Measurements from ENCODE around the gene SIX3. TPM values are rescaled to one million over a fixed set of nuclear protein-coding genes. Genes with fewer than 3 reads are reported as not detected.

Gene SIX3
- total RNA-seq, 4 donors from 2014 or later: not detected

- in situ Hi-C loops (cut with MboI; ENCODE audit: low sequenced_read_pairs in 4 of 4): loop anchor here (5.0 to 25.0 kb wide), 5 partner anchors 473 to 920 kb away; no protein-coding TSS in a partner anchor
- H3K27me3 ChIP-seq: peaks cover 24 to 27% (median 25%) of the 10 kb centered on the region in 3 donors
- TF ChIP-seq CTCF (IDR thresholded peaks at IDR 0.05 in 4 of 5, conservative IDR thresholded peaks at IDR 0.05 in 1 of 5) (no peak), POLR2A (IDR thresholded peaks at IDR 0.05) (no peak)
Measured at GRCh38 chr2:44957656-44958327, 16.3 kb downstream of the SIX3 start.

GRCh38 chr2:44959855-44960254 is 18.4 kb downstream of the SIX3 start:
- in situ Hi-C loops (cut with MboI; ENCODE audit: low sequenced_read_pairs in 4 of 4) (loop anchor here (5.0 to 25.0 kb wide), 6 partner anchors 475 to 923 kb away; no protein-coding TSS in a partner anchor), intact Hi-C loops (cut with DNase I; ENCODE audit: low total_unique reads) (loop anchor here (5.0 kb wide), 1 partner anchor 918 kb away; no protein-coding TSS in a partner anchor)
- H3K4me1 ChIP-seq: peaks cover 6 to 7% of the 10 kb centered on the region in 2 donors
- DNase-seq (peak in 1 of 2 donors; percentile 52), ATAC-seq (peak; percentile 19 to 38)
- TF ChIP-seq POLR2A (IDR thresholded peaks at IDR 0.05) (no peak), CTCF (IDR thresholded peaks at IDR 0.05 in 4 of 5, conservative IDR thresholded peaks at IDR 0.05 in 1 of 5) (no peak)
- H3K27ac ChIP-seq: peak overlapping the region in 1 of 4 donors; percentile 14
- no peak overlapping the region for H3K4me3 ChIP-seq
- H3K36me3 ChIP-seq: no peaks in the 10 kb centered on the region
- H3K27me3 ChIP-seq: peaks cover 7 to 14% (median 7%) of the 10 kb centered on the region in 3 donors
- no peaks in the 10 kb centered on the region for H3K9me3 ChIP-seq

More at GRCh38 chr2:44957656-44958327, 16.3 kb downstream of the SIX3 start:
- Histone ChIP-seq H3K9me3 (no peaks in the 10 kb centered on the region), H3K27ac (peak overlapping the region in 1 of 4 donors; percentile 24), H3K4me1 (peaks cover 10 to 11% of the 10 kb centered on the region in 2 donors), H3K4me3 (no peak overlapping the region), H3K36me3 (no peaks in the 10 kb centered on the region)
- intact Hi-C loops (cut with DNase I; ENCODE audit: low total_unique reads): loop anchor here (5.0 kb wide), 1 partner anchor 915 kb away; no protein-coding TSS in a partner anchor
- ATAC-seq (no peak), DNase-seq (no peak)

GRCh38 chr2:44960871-44961270 is 19.4 kb downstream of the SIX3 start:
- no peak for TF ChIP-seq CTCF (IDR thresholded peaks at IDR 0.05 in 4 of 5, conservative IDR thresholded peaks at IDR 0.05 in 1 of 5)
- no peak for TF ChIP-seq POLR2A (IDR thresholded peaks at IDR 0.05)
- no peaks in the 10 kb centered on the region for H3K9me3 ChIP-seq
- no peak for DNase-seq
- no peaks in the 10 kb centered on the region for H3K4me1 ChIP-seq
- H3K36me3 ChIP-seq: no peaks in the 10 kb centered on the region
- intact Hi-C loops (cut with DNase I; ENCODE audit: low total_unique reads) (no loop called here), in situ Hi-C loops (cut with MboI; ENCODE audit: low sequenced_read_pairs in 4 of 4) (loop anchor here in 2 of 4 donors (10.0 to 25.0 kb wide), 3 partner anchors 486 to 924 kb away; no protein-coding TSS in a partner anchor)
- no peak for ATAC-seq
- no peak overlapping the region for H3K4me3 ChIP-seq
- H3K27me3 ChIP-seq: peaks cover 0 to 12% (median 0%) of the 10 kb centered on the region in 3 donors
- no peak overlapping the region for H3K27ac ChIP-seq

GRCh38 chr2:44962176-44962695 is 20.7 kb downstream of the SIX3 start:
- no peak for ATAC-seq
- Histone ChIP-seq H3K4me1 (no peaks in the 10 kb centered on the region), H3K27ac (no peak overlapping the region), H3K36me3 (no peaks in the 10 kb centered on the region), H3K27me3 (peaks cover 0 to 12% (median 0%) of the 10 kb centered on the region in 3 donors), H3K4me3 (no peak overlapping the region), H3K9me3 (no peaks in the 10 kb centered on the region)
- no peak for TF ChIP-seq POLR2A (IDR thresholded peaks at IDR 0.05)
- TF ChIP-seq CTCF (IDR thresholded peaks at IDR 0.05 in 4 of 5, conservative IDR thresholded peaks at IDR 0.05 in 1 of 5): no peak
- DNase-seq: no peak
- intact Hi-C loops (cut with DNase I; ENCODE audit: low total_unique reads) (no loop called here), in situ Hi-C loops (cut with MboI; ENCODE audit: low sequenced_read_pairs in 4 of 4) (loop anchor here in 2 of 4 donors (10.0 to 25.0 kb wide), 3 partner anchors 487 to 925 kb away; no protein-coding TSS in a partner anchor)
